ENCODE data around the gene LYZL2.

DNA sequence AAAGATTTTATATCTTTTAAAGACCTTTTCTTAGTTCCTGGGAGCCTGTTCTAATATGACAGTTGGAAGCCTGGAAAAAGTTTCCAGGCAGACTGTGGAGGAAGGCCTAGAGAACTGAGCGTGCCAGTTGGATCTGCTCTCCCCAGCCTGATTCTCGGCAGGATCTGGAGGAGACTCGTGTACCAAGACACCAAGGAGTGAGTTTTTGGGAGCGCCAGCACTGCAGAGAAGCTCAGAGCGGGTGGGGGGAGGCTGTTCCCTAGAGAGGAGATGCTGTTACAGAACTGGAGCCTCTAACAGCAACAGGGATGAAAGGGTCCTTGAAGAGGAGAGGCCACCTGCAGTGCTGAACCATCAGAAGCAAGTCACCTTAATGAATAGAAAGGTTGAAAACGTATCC, 52.9 kb downstream of the LYZL2 start:
- TF ChIP-seq, protein P1, sequence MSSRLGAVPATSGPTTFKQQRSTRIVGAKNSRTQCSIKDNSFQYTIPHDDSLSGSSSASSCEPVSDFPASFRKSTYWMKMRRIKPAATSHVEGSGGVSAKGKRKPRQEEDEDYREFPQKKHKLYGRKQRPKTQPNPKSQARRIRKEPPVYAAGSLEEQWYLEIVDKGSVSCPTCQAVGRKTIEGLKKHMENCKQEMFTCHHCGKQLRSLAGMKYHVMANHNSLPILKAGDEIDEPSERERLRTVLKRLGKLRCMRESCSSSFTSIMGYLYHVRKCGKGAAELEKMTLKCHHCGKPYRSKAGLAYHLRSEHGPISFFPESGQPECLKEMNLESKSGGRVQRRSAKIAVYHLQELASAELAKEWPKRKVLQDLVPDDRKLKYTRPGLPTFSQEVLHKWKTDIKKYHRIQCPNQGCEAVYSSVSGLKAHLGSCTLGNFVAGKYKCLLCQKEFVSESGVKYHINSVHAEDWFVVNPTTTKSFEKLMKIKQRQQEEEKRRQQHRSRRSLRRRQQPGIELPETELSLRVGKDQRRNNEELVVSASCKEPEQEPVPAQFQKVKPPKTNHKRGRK (tag; IDR thresholded peaks at IDR 0.05), result no peak
- TF ChIP-seq TCF7L2 (IDR thresholded peaks at IDR 0.05; ENCODE audit: low read depth, low read length), result no peak
